ENCODE results near the gene TUBB4B.

TUBB4B gene

DNA sequence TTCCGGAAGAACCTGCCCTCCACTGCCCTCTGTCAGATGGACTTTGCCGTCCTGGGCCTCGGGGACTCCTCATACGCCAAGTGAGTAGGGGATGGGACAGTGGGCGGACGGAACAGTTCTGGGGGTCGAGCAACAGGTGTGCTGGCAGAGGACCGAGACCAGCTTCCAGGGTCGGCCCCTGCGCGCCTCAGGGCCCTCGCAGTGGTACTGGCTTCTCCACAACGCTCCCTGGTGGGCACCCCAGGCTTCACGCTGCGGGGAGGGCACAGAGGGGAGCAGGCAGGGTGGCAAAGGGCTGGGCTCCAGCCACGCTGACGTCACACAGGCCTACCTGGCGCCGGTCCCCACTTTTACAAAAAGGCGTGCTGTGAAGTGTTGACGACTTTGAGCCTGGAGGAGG, 28.6 kb upstream of the TUBB4B start:
- DNase-seq (ENCODE audit: low read depth in 2 of 2): no peak

DNA sequence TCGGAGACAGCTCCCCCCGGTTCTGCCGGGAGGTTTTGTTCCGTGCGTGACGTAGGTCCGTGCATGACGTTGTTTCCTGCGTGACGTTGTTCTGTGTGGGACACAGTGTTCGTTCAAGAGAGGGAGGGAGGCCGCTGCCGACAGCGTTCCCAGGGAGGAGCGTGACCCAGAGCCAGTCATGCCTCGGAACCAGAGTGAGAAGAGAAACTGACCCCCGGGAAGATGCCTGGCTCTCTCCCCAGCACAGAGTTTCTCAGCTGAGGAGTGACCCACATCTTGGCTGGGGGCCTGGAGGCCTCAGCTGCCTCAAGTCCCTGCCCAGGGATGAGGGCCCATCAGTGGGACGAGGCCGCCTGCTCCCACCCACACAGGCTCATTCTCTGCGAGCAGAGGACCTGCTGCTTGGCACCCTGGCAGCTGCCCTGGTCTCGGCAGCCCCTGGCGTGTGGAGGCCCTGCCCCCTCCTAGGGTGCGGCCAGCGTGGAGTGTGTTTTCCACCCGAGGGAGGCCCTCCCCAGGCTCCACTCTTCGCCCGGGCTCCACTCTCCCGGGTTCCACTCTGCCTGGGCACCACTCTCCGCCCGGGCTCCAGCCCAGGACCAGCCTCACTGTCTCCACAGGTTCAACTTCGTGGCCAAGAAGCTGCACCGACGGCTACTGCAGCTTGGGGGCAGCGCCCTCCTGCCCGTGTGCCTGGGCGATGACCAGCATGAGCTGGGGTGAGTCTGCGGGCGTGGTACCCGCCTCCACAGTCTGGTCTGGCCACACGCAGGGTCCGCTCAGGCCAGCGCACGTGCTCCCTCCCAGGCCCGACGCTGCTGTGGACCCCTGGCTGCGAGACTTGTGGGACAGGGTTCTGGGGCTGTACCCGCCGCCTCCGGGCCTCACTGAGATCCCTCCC, 27.7 kb upstream of the TUBB4B start:
- DNase-seq (ENCODE audit: low read depth in 2 of 2): no peak

DNA sequence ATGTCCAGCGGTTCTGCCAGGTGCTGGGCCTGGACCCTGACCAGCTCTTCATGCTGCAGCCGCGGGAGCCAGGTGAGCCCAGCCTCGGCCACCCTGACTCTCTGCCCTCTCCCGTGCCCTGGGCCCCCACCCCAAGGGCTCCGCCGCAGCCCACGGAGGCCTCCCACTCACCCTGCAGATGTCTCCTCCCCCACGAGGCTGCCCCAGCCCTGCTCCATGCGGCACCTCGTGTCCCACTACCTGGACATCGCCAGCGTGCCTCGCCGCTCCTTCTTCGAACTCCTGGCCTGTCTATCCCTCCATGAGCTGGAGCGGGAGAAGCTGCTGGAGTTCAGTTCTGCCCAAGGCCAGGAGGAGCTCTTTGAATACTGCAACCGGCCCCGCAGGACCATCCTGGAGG, 26.5 kb upstream of the TUBB4B start:
- DNase-seq (ENCODE audit: low read depth in 2 of 2): no peak

DNA sequence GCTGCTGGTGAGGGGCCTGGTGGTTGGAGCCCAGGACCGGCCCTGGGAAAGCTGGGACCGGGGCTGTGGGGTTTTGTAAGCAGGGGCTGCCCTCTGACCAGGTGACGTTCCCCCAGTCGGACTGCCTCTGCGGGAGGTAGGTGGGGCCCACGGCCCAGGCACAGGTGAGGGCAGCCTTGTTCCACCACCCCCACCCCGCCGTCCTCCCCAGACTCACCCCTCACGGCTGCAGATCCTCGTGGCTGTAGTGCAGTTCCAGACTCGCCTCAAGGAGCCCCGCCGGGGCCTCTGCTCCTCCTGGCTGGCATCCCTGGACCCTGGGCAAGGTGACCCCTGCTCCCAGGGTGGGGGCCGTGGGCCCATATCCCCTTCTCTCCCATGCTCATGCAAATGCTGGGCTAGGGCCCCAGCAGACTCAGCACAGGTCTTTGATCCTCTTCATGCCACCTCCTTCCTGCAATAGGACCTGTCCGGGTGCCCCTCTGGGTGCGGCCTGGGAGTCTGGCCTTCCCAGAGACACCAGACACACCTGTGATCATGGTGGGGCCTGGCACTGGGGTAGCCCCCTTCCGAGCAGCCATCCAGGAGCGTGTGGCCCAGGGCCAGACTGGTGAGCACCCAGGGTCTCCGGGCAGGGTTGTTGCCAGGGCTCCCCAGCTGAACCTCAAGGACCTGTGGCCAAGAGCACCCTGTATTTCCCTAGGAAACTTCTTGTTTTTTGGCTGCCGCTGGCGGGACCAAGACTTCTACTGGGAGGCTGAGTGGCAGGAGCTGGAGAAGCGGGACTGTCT, 25.7 kb upstream of the TUBB4B start:
- no peak for DNase-seq (ENCODE audit: low read depth in 2 of 2)

DNA sequence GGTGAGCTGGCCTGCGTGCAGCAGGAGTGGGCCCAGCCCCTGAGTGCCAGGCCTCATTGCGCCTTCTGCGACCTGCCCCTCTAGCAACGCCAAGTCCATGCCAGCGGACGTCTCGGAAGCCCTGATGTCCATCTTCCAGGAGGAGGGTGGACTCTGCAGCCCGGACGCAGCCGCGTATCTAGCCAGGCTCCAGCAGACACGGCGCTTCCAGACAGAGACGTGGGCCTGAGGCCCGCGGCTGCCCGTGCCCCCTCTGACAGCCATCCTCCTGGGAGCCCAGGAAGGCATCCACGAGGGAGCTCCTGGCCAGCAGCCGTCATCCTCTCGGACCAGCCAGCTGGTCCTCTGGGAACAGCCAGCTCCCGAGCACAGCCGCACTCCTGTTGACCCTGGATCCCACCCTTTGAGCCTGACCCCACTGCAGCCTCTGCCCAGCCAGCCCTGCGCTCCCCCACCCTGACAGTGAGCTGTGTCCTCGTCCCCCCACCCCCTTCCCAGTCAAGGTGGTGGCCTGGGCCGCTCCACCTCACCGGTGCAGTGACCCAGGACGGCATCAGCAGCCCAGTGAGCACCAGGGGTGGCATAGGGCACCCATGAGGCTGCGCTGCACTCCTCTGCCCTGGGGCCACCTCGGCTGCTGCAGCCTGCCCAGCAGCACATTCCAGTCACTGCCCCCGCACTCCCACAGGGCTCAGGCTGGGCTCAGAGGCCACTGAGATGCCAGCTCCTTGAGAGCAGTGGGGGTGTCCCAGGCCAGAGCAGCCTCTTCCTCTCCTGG, 24.7 kb upstream of the TUBB4B start:
- no peak for DNase-seq (ENCODE audit: low read depth in 2 of 2)

DNA sequence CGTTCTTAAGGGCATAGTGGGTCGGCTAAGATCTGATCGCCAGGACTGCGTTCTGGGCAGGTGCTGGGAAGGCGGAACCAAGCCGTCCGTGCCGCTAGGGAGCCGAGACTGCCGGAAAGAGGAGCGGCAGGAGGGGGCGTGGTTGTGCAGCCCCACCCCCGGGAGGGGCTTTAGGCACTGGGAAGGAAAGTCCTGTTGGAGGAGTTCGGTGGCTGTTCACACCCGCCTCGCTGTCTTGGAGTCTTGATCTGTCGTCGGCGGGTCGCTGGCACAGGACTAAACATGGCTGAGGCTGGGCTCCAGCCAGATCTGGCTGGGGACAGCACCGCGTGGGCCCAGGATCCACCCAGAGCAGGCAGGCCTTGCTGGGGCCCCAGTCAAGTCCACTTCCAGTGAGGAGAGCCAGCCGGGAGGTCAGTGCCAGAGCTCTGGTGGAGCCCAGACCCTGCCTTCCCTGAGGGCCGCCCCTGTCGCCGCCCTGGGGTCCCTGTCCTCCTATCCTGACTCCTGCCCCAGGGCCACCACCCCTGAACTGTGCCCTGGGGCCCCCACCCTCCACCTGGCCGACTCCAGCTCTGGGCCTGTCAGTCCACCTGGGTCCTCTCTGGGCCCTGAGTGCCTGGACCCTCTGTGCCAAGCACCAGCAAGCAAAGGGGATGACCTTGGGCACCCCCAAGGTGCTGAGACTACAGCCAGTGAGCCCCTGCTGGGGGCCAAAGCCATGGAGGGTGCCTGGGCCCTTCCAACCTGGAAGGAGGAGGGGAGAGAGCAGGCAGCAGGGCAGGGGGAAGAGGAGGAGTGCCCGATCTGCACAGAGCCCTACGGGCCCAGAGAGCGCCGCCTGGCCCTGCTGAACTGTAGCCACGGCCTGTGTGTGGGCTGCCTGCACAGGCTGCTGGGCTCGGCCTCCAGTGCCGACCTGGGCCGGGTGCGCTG, 23.5 kb upstream of the TUBB4B start:
- DNase-seq (ENCODE audit: low read depth in 2 of 2): no peak

DNA sequence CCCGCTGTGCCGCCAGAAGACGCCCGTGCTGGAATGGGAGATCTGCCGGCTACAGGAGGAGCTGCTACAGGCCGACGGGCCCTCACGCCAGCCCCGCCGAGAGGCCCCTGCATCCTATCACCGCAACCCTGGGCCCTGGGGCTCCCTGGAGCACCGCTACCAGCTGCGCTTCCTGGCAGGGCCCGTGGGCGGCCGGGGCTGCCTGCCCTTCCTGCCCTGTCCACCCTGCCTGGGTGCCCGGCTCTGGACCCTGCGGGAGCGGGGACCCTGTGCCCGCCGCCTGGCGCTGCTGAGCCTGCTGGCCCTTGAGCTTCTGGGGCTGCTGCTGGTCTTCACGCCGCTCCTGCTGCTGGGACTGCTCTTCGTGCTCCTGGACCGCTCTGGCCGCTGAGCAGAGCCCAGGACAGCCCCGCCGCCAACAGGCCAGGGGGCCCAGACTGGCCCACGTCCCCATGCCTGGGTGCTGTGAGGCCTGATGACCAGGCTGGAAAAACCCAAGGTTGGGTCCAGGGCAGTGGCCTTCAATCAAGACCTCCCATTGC, 22.8 kb upstream of the TUBB4B start:
- no peak for DNase-seq (ENCODE audit: low read depth in 2 of 2)

DNA sequence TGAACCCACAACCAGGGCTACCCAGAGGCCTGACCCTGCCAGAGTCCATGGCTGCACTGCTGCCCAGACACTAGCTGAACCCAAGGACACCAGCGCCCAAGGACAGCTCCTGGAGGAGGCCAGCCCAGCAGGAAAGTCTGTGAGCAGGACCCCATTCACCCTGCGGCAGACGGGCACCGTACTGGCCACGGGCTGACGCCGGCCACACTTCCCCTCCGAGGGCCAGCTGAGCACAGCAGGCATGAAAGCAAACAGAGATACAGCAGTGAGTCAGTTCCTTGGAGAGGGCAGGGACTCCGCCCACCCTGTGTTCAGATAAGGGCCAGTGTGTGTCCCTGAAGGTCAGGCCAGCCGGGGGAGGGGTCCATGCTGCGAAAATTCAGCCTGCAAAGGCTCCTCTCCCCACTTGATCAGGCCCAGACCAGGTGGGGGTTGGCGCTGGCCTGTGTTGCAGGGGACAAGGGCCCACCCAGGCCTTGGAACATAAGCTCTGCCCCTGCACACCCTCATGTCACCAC, 22.3 kb upstream of the TUBB4B start:
- no peak for DNase-seq (ENCODE audit: low read depth in 2 of 2)

DNA sequence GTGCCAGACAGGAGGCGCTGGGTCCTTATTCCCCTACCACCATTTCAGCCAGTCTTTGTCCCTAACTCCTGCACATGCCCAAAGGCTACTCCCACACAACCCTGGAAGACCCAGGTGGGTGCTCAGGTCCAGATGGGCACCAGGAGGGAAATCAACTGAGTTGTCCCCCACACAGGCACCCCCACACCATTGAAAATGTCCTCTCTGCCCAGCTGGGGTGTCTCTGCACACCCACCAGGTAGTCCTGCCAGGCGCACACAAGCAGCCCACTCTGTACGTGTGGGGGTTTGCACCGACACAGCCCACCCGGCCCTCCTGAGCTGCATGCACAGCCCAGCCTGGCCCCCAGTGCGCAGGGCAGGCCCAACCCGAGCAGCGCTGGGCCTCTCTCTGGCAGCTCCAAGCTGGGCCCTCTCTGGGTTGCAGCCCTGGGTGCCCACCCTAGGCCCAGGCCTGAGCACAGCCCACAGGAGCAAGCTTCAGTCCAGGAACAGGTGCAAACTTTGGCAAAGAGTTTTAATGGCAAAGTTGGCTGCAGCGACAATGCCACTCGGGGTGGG, 21.2 kb upstream of the TUBB4B start:
- no peak for DNase-seq (ENCODE audit: low read depth in 2 of 2)

DNA sequence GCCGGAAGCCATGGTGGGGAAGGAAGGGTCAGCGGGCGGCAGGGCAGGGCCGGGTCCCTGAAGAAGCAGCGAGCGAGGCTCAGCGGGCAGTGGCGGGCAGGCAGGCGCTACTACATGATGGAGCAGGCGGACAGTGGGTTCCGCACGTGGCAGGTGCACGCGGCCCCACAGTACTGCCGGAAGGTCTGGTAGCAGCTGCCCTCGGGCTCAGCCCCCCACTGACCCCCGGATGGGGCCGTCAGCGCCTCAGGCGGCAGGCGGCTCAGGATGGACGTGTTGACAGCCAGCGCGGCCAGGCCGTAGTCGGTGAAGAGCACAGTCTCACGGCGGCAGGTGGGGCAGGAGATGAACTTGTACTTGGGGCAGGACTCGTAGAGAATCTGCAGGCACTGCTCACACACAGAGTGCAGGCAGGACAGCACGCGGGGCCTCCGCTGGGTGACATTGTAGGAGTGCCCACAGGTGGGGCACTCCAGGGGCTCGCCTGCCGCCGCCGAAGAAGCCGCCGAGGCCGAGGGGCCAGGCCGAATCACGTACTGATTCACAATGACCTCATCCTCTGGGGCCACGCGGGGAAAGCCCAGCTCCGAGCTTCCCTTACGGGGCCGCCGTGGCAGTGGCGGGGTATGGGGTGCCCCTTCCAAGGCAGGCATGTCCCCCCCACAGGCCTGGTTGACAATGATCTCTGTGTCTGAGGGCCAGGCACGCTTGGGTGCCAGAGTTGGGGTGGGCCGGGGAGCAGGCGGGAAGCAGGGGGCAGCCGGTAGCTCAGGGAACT, 20.6 kb upstream of the TUBB4B start:
- no peak for DNase-seq (ENCODE audit: low read depth in 2 of 2)

DNA sequence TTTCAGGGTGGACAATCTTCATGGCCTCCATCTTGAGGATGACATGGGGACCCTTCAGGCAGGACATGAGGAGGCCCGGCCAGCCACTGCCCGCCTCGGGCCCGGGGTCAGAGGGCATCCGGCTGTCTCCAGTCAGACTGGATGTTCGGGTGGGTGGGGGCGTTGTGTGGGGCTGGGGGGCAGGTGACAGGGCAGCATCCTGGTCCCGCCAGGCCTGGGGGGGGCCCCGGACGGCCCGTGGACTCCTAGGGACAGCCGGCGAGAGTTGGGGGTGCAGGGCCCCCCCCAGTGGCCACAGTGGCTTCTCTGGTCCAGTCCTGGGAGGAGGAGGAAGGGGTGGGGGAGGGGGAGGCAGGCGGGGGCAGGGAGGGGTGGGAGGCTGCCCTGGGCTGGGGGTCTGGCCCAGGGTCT, 20.0 kb upstream of the TUBB4B start:
- no peak for DNase-seq (ENCODE audit: low read depth in 2 of 2)

DNA sequence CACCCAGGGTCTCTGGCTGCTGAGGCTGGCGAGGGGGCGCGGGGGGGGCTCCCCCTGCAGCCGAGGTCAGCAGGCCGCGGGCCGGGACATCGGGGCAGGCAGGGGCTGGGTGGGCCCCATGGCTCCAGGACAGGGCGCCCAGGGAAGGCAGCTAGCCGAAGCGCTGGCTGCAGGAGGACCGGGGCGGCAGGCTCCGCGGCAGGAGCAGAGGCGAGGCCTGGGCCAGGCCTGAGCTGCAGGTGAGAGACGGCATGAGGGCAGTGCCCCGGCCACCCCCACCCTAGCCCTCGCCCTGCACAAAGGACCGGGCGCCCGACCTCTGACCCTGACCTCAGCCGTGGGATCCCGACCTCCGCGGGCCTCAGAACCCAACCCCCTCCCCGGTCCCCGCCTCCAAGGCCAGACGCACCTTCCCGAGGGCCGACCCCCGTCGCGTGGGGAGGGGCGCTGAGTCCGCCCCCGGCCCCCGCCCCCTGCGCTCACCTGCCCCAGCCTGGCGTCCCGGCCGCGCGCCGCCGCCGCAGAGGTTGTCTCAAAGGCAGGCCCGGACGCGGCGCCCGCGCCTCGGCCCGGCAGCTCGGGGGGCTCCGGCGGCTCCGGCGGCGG, 19.5 kb upstream of the TUBB4B start:
- DNase-seq (ENCODE audit: low read depth in 2 of 2): no peak

DNA sequence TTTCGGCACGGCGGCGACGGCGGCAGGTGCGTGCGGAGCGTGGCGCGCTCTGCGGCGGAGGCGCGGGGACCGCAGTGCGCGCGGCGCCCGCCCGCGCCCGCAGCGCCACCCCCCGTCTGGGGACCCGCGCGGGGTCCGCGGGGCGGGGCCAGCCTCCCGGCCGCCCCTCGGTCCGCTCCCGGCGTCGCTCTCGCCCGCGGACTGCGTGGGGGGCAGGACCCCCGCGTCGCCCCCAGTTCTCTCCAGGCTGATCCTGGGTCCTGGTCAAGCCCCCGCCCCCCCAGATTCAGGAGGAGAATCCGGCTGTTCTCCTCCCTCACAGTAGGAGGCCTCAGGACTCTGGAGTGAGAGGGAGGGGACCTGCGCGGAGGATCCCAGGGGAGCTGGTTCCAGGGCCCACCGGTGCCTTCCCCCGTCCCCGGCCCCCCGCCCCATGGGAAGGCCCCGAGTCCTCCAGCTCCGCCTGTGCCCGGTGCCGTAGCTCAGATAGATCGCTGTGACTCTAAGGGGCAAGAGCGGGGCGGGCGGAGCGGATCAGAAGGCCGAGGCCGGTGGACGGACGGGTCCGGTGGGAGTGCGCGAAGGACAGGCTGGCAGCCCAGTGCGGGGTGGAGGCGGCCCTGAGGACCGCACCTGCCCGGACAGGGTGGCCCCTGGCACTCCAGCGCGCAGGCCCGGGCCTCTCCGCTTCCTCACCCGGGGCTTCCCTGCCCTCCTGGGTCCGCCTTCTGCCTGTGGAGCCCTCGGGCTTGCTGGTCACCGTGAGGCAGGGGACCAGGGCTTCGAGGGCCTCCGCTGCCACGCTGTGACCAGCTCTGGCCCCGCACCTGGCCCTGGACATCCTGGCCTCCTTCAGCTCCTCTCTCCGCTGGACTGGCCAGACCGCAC, 18.7 kb upstream of the TUBB4B start, which contains the start of gene RNF208:
Gene RNF208, minus strand, starts transcription at position 51 of the 888 bp plus-strand sequence. CDS start 1,028 bp downstream, outside the sequence.
- no peak for DNase-seq (ENCODE audit: low read depth in 2 of 2)

DNA sequence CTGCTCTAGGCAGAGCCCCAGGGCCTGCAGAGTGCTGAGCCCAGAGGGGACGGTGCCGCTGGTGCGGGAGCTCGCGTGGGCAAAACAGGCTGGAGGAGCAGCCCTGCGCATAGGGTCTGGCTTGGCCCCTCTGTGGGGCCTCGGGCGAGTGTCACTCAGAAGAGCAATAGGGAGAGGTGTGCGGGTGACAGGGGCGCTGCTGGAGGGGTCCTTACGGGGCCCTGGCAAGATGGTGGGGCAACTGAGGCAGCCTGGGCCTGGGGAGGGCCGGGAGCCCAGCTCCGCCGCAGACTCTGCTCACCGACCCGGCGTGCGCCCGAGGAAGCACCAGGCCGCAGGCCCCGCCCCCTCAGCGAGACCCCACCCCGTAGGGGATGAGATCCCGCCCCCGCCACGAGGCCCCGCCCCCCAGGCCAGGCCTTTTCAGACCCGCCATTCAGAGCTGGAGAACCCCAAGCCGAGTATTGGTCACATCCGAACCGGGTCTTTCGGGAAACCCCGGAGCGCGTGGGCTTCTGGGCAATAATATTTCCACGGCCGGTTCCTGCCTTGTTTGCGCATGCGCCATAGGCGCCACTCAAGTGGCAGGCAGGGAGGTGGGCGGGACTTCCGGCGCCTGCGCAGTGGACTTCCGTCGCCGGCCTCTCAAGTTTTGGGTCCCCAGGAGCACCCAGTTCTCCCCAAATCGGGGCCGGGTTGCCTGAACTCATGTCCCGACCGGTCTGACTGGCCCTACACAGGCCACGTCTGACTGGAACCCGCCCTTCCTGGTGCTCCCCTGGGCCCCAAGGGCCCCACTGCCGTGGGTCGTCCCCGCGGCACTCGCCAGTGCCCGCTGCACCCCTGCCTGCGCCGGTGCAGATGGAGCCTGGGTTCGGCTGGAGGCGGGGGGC, 17.8 kb upstream of the TUBB4B start:
- peak; percentile 97 for DNase-seq (ENCODE audit: low read depth in 2 of 2)

DNA sequence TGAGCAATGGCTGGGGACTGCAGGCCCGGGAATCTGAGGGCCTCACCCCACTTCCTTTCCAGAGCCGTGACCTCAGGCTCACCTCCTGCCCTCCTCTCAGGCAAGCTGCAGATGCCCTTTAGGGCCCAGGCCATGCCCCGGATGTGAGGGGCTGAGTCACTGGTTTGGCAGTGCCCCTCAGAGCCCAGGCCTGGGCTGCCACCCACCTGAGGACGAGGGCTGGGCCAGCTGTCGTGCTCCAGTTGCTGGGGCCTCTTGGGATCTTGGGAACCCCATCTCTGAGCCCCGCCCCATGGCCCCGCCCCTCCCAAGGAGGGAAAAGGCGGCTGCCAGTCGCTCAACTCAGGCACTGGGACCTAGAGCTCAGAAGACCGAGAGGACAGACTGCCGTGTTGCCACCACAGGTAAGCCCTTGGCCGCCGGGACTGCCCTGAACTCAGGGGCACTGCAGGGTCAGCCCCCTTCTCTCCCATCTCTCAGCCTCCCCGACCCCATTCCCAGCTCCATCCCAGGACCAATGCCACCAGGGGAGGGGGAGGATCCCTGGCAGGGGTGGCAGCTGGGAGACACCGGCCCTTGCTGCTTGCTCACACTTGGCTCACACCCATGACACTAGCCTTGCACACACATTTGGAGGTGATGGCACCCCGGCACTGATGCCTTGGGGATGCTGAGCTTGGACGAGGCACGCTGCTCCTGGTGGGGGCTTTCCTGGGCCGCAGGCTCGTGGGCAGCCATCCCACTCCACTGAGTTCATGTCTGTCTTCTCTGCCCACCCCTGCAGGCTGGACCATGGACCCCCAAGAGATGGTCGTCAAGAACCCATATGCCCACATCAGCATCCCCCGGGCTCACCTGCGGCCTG, 16.0 kb upstream of the TUBB4B start, which contains the start of gene CYSRT1:
Gene CYSRT1, plus strand, starts transcription at position 345 of the 865 bp plus-strand sequence. Its CDS starts 448 bp downstream, at position 793.
- DNase-seq (ENCODE audit: low read depth in 2 of 2): no peak

Data from activated CD8-positive, alpha-beta memory T cell treated with anti-CD3 and anti-CD28 coated beads for 4 hours (primary cell).